ENCODE results near the gene KL.

KL gene

GRCh38 chr13:33091415-33091774, 75.2 kb downstream of the KL start:
- Histone ChIP-seq H3K9me3 (ENCODE audit: control insufficient read depth, low read length) (no peaks in the 10 kb centered on the region), H4K8ac (ENCODE audit: low read length) (no peak overlapping the region), H2BK12ac (ENCODE audit: low read length in 2 of 2) (peak overlapping the region in 1 of 2 experiments; percentile 86), H2BK15ac (ENCODE audit: low read depth, poor library complexity, severe bottlenecking) (no peak overlapping the region), H3K27ac (ENCODE audit: low read length, poor library complexity, severe bottlenecking) (no peak overlapping the region), H3K36me3 (ENCODE audit: control insufficient read depth in 1 of 2, insufficient read depth in 2 of 2, low read depth in 1 of 2, low read length in 2 of 2) (no peaks in the 10 kb centered on the region), H3K27me3 (ENCODE audit: control insufficient read depth in 1 of 2, insufficient read depth in 1 of 2, low read length in 2 of 2) (no peaks in the 10 kb centered on the region), H3K4me1 (ENCODE audit: control insufficient read depth, insufficient read depth, low read depth, low read length) (peaks cover 7% of the 10 kb centered on the region), H3K4ac (ENCODE audit: low read depth in 1 of 2, low read length in 2 of 2) (no peak overlapping the region), H3K23ac (ENCODE audit: low read length in 2 of 2) (no peak overlapping the region), H2AFZ (ENCODE audit: low read depth, low read length) (no peak overlapping the region), H2BK120ac (ENCODE audit: low read depth, low read length) (no peak overlapping the region), H3K4me2 (ENCODE audit: low read length, poor library complexity, severe bottlenecking) (no peak overlapping the region), H2BK5ac (ENCODE audit: low read depth, low read length, poor library complexity, severe bottlenecking) (no peak overlapping the region), H4K91ac (ENCODE audit: low read length) (peak overlapping the region; percentile 64), H3K9ac (ENCODE audit: low read length) (no peak overlapping the region), H2AK5ac (ENCODE audit: low read length, severe bottlenecking) (no peak overlapping the region), H3K4me3 (ENCODE audit: insufficient read depth in 1 of 2, low read depth in 1 of 2, low read length in 2 of 2) (no peak overlapping the region), H3K18ac (ENCODE audit: low read depth in 1 of 2, low read length in 2 of 2) (no peak overlapping the region), H3K14ac (ENCODE audit: low read length in 2 of 2) (no peak overlapping the region), H3K79me1 (replicated peaks; ENCODE audit: low read length, poor library complexity, severe bottlenecking) (no peaks in the 10 kb centered on the region)
- DNase-seq = no peak
- 90% methylated on average over 4 of the region's 5 CpGs for WGBS

GRCh38 chr13:33092073-33092987, 76.1 kb downstream of the KL start:
- no peak overlapping the region for H3K4me2 ChIP-seq (ENCODE audit: low read length, poor library complexity, severe bottlenecking)
- no peak for DNase-seq
- H3K79me1 ChIP-seq (replicated peaks; ENCODE audit: low read length, poor library complexity, severe bottlenecking) = no peaks in the 10 kb centered on the region
- no peak overlapping the region for H3K23ac ChIP-seq (ENCODE audit: low read length in 2 of 2)
- H3K27ac ChIP-seq (ENCODE audit: low read length, poor library complexity, severe bottlenecking) = no peak overlapping the region
- H4K91ac ChIP-seq (ENCODE audit: low read length) = no peak overlapping the region
- no peaks in the 10 kb centered on the region for H3K4me1 ChIP-seq (ENCODE audit: control insufficient read depth, insufficient read depth, low read depth, low read length)
- H2AFZ ChIP-seq (ENCODE audit: low read depth, low read length) = no peak overlapping the region
- WGBS = 91% methylated on average over 10 of the region's 11 CpGs
- peak overlapping the region in 1 of 2 experiments; percentile 63 for H3K18ac ChIP-seq (ENCODE audit: low read depth in 1 of 2, low read length in 2 of 2)
- no peaks in the 10 kb centered on the region for H3K27me3 ChIP-seq (ENCODE audit: control insufficient read depth in 1 of 2, insufficient read depth in 1 of 2, low read length in 2 of 2)
- H4K8ac ChIP-seq (ENCODE audit: low read length) = no peak overlapping the region
- no peak overlapping the region for H2BK5ac ChIP-seq (ENCODE audit: low read depth, low read length, poor library complexity, severe bottlenecking)
- H2BK12ac ChIP-seq (ENCODE audit: low read length in 2 of 2) = peak overlapping the region in 1 of 2 experiments; percentile 86
- H3K9me3 ChIP-seq (ENCODE audit: control insufficient read depth, low read length) = peaks cover 6% of the 10 kb centered on the region
- H3K14ac ChIP-seq (ENCODE audit: low read length in 2 of 2) = no peak overlapping the region
- peak overlapping the region in 1 of 2 experiments; percentile 60 for H3K4ac ChIP-seq (ENCODE audit: low read depth in 1 of 2, low read length in 2 of 2)
- no peak overlapping the region for H3K4me3 ChIP-seq (ENCODE audit: insufficient read depth in 1 of 2, low read depth in 1 of 2, low read length in 2 of 2)
- no peaks in the 10 kb centered on the region for H3K36me3 ChIP-seq (ENCODE audit: control insufficient read depth in 1 of 2, insufficient read depth in 2 of 2, low read depth in 1 of 2, low read length in 2 of 2)
- no peak overlapping the region for H3K9ac ChIP-seq (ENCODE audit: low read length)
- H2BK120ac ChIP-seq (ENCODE audit: low read depth, low read length) = no peak overlapping the region
- H2AK5ac ChIP-seq (ENCODE audit: low read length, severe bottlenecking) = no peak overlapping the region
- peak overlapping the region; percentile 26 for H2BK15ac ChIP-seq (ENCODE audit: low read depth, poor library complexity, severe bottlenecking)

GRCh38 chr13:33096886-33097605, 80.8 kb downstream of the KL start:
- no peaks in the 10 kb centered on the region for H3K27me3 ChIP-seq (ENCODE audit: control insufficient read depth in 1 of 2, insufficient read depth in 1 of 2, low read length in 2 of 2)
- no peaks in the 10 kb centered on the region for H3K4me1 ChIP-seq (ENCODE audit: control insufficient read depth, insufficient read depth, low read depth, low read length)
- peaks cover 20% of the 10 kb centered on the region for H3K9me3 ChIP-seq (ENCODE audit: control insufficient read depth, low read length)
- 100% methylated on average over 2 of the region's 2 CpGs for WGBS
- H2BK5ac ChIP-seq (ENCODE audit: low read depth, low read length, poor library complexity, severe bottlenecking) = no peak overlapping the region
- no peak overlapping the region for H3K4ac ChIP-seq (ENCODE audit: low read depth in 1 of 2, low read length in 2 of 2)
- H3K36me3 ChIP-seq (ENCODE audit: control insufficient read depth in 1 of 2, insufficient read depth in 2 of 2, low read depth in 1 of 2, low read length in 2 of 2) = no peaks in the 10 kb centered on the region
- H2BK12ac ChIP-seq (ENCODE audit: low read length in 2 of 2) = no peak overlapping the region
- H3K79me1 ChIP-seq (replicated peaks; ENCODE audit: low read length, poor library complexity, severe bottlenecking) = no peaks in the 10 kb centered on the region
- H3K4me3 ChIP-seq (ENCODE audit: insufficient read depth in 1 of 2, low read depth in 1 of 2, low read length in 2 of 2) = no peak overlapping the region
- no peak overlapping the region for H2BK120ac ChIP-seq (ENCODE audit: low read depth, low read length)
- H3K27ac ChIP-seq (ENCODE audit: low read length, poor library complexity, severe bottlenecking) = no peak overlapping the region
- no peak overlapping the region for H2AK5ac ChIP-seq (ENCODE audit: low read length, severe bottlenecking)
- H3K14ac ChIP-seq (ENCODE audit: low read length in 2 of 2) = no peak overlapping the region
- H3K4me2 ChIP-seq (ENCODE audit: low read length, poor library complexity, severe bottlenecking) = no peak overlapping the region
- no peak overlapping the region for H3K23ac ChIP-seq (ENCODE audit: low read length in 2 of 2)
- no peak overlapping the region for H2AFZ ChIP-seq (ENCODE audit: low read depth, low read length)
- no peak overlapping the region for H3K18ac ChIP-seq (ENCODE audit: low read depth in 1 of 2, low read length in 2 of 2)
- DNase-seq = no peak
- no peak overlapping the region for H2BK15ac ChIP-seq (ENCODE audit: low read depth, poor library complexity, severe bottlenecking)
- no peak overlapping the region for H4K91ac ChIP-seq (ENCODE audit: low read length)
- H4K8ac ChIP-seq (ENCODE audit: low read length) = no peak overlapping the region
- no peak overlapping the region for H3K9ac ChIP-seq (ENCODE audit: low read length)

GRCh38 chr13:33099860-33100259, 83.6 kb downstream of the KL start:
- Histone ChIP-seq H3K23ac (ENCODE audit: low read length in 2 of 2) (no peak overlapping the region), H4K8ac (ENCODE audit: low read length) (no peak overlapping the region), H3K4me2 (ENCODE audit: low read length, poor library complexity, severe bottlenecking) (no peak overlapping the region), H3K79me1 (replicated peaks; ENCODE audit: low read length, poor library complexity, severe bottlenecking) (no peaks in the 10 kb centered on the region), H2BK120ac (ENCODE audit: low read depth, low read length) (no peak overlapping the region), H3K27ac (ENCODE audit: low read length, poor library complexity, severe bottlenecking) (no peak overlapping the region), H3K4ac (ENCODE audit: low read depth in 1 of 2, low read length in 2 of 2) (no peak overlapping the region), H2BK15ac (ENCODE audit: low read depth, poor library complexity, severe bottlenecking) (no peak overlapping the region), H3K4me1 (ENCODE audit: control insufficient read depth, insufficient read depth, low read depth, low read length) (no peaks in the 10 kb centered on the region), H2AK5ac (ENCODE audit: low read length, severe bottlenecking) (no peak overlapping the region), H3K18ac (ENCODE audit: low read depth in 1 of 2, low read length in 2 of 2) (no peak overlapping the region), H4K91ac (ENCODE audit: low read length) (no peak overlapping the region), H3K36me3 (ENCODE audit: control insufficient read depth in 1 of 2, insufficient read depth in 2 of 2, low read depth in 1 of 2, low read length in 2 of 2) (peaks cover 0 to 11% of the 10 kb centered on the region in 2 experiments), H3K27me3 (ENCODE audit: control insufficient read depth in 1 of 2, insufficient read depth in 1 of 2, low read length in 2 of 2) (no peaks in the 10 kb centered on the region), H3K9me3 (ENCODE audit: control insufficient read depth, low read length) (peaks cover 20% of the 10 kb centered on the region), H3K4me3 (ENCODE audit: insufficient read depth in 1 of 2, low read depth in 1 of 2, low read length in 2 of 2) (no peak overlapping the region), H2BK12ac (ENCODE audit: low read length in 2 of 2) (no peak overlapping the region), H3K9ac (ENCODE audit: low read length) (no peak overlapping the region), H2AFZ (ENCODE audit: low read depth, low read length) (no peak overlapping the region), H3K14ac (ENCODE audit: low read length in 2 of 2) (no peak overlapping the region), H2BK5ac (ENCODE audit: low read depth, low read length, poor library complexity, severe bottlenecking) (no peak overlapping the region)
- no peak for DNase-seq
- 87% methylated on average over 3 of the region's 3 CpGs for WGBS
